ENCODE results near the gene LRRC7. TPM values are rescaled to one million over a fixed set of nuclear protein-coding genes. Genes with fewer than 3 reads are reported as not detected.

LRRC7 gene
- total and polyA plus RNA-seq, 2 of the 8 experiments (the other 6 are each of a cell fraction or from before 2014, with no cell fraction given) = 0.03 to 0.17 TPM

- no peak for TF ChIP-seq BACH1 (IDR thresholded peaks at IDR 0.05; ENCODE audit: low read length)
- TF ChIP-seq ASH2L (IDR thresholded peaks at IDR 0.05; ENCODE audit: low read length) = no peak
- no peak for TF ChIP-seq CTCF (IDR thresholded peaks at IDR 0.05; ENCODE audit: control extremely low read depth in 1 of 3, insufficient read depth in 1 of 3, low read depth in 1 of 3, low read length in 3 of 3)
- no peak for TF ChIP-seq SIRT6 (IDR thresholded peaks at IDR 0.05; ENCODE audit: low read length)
- no peak for TF ChIP-seq CHD7 (IDR thresholded peaks at IDR 0.05; ENCODE audit: insufficient replicate concordance, low read length)
- no peak for TF ChIP-seq ZNF274 (IDR thresholded peaks at IDR 0.05; ENCODE audit: borderline replicate concordance, extremely low read depth, low read length)
- no peak for TF ChIP-seq RAD21 (IDR thresholded peaks at IDR 0.05 in 1 of 2, conservative IDR thresholded peaks at IDR 0.05 in 1 of 2; ENCODE audit: low read depth in 2 of 2, low read length in 2 of 2)
- TF ChIP-seq RNF2 (IDR thresholded peaks at IDR 0.05; ENCODE audit: borderline replicate concordance, low read depth, low read length, missing control alignments, poor library complexity, severe bottlenecking) = no peak
Measured at GRCh38 chr1:69706473-69706872, 138.8 kb downstream of the LRRC7 start (continued).
